ENCODE results near the gene COX8C. TPM values are rescaled to one million over a fixed set of nuclear protein-coding genes. Genes with fewer than 3 reads are reported as not detected.

Gene COX8C
- total and polyA plus RNA-seq, 2 experiments from 2014 or later: 0.73 TPM; not detected in 1

DNA sequence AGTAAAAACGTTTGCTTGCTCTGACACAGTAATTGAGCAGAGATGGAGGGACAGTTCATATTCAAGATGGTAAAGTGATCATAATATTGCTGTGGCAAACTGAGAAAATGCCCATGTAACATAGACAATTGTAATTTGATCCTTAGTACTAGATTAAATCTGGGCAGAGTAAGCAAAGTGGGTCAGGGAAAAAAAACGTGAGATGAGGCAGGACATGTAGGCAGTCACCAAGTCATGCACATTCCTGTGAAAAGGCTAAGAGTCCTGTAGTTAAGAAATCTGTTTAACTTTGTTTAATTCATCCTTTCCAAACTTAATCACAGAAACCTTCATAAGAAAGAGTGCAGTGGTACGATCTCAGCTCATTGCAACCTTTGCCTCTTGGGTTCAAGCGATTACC lies 30.3 kb upstream of the COX8C start:
- no peak for ATAC-seq
- Histone ChIP-seq H4K20me1 (replicated peaks; ENCODE audit: insufficient read depth) (peaks cover 19% of the 10 kb centered on the region), H3K79me2 (replicated peaks; ENCODE audit: insufficient read depth) (peaks cover 100% of the 10 kb centered on the region), H3K9me2 (ENCODE audit: insufficient read depth) (no peaks in the 10 kb centered on the region), H3K4me2 (no peak overlapping the region), H3K27me3 (ENCODE audit: insufficient read depth) (no peaks in the 10 kb centered on the region), H3K27ac (ENCODE audit: low read depth) (no peak overlapping the region), H2AFZ (no peak overlapping the region), H3K36me3 (ENCODE audit: insufficient read depth) (no peaks in the 10 kb centered on the region; the same call in 1 of the 2 replicates), H3K4me1 (ENCODE audit: insufficient read depth) (peaks cover 24% of the 10 kb centered on the region), H3F3A (replicated peaks; ENCODE audit: low read depth) (no peaks in the 10 kb centered on the region), H3K4me3 (no peak overlapping the region)
- Mint-ChIP-seq H3K9me3 (no peaks in the 10 kb centered on the region), H3K27me3 (ENCODE audit: insufficient read depth, low read depth, poor library complexity) (peaks cover 4% of the 10 kb centered on the region), H3K4me3 (no peak overlapping the region), H3K27ac (0 out of 2 replicates have a peak overlapping the region, but pooled peaks have one; percentile 7), H3K36me3 (ENCODE audit: low read depth) (peaks cover 4% of the 10 kb centered on the region; the same call in 2 of the 3 replicates), H3K4me1 (peaks cover 30% of the 10 kb centered on the region)
- no peak for DNase-seq (ENCODE audit: low spot score)
- no peak for TF ChIP-seq EZH2 (IDR thresholded peaks at IDR 0.05; ENCODE audit: low read depth, unreplicated experiment)
- TF ChIP-seq, protein P1, sequence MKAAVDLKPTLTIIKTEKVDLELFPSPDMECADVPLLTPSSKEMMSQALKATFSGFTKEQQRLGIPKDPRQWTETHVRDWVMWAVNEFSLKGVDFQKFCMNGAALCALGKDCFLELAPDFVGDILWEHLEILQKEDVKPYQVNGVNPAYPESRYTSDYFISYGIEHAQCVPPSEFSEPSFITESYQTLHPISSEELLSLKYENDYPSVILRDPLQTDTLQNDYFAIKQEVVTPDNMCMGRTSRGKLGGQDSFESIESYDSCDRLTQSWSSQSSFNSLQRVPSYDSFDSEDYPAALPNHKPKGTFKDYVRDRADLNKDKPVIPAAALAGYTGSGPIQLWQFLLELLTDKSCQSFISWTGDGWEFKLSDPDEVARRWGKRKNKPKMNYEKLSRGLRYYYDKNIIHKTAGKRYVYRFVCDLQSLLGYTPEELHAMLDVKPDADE (IDR thresholded peaks at IDR 0.05): no peak
- TF ChIP-seq ZNF114 (CRISPR knock-in tag; IDR thresholded peaks at IDR 0.05): no peak
- TF ChIP-seq, protein P2, sequence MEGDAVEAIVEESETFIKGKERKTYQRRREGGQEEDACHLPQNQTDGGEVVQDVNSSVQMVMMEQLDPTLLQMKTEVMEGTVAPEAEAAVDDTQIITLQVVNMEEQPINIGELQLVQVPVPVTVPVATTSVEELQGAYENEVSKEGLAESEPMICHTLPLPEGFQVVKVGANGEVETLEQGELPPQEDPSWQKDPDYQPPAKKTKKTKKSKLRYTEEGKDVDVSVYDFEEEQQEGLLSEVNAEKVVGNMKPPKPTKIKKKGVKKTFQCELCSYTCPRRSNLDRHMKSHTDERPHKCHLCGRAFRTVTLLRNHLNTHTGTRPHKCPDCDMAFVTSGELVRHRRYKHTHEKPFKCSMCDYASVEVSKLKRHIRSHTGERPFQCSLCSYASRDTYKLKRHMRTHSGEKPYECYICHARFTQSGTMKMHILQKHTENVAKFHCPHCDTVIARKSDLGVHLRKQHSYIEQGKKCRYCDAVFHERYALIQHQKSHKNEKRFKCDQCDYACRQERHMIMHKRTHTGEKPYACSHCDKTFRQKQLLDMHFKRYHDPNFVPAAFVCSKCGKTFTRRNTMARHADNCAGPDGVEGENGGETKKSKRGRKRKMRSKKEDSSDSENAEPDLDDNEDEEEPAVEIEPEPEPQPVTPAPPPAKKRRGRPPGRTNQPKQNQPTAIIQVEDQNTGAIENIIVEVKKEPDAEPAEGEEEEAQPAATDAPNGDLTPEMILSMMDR (conservative IDR thresholded peaks at IDR 0.05; ENCODE audit: low read depth in 2 of 2): no peak
- TF ChIP-seq EZH2phosphoT487 (IDR thresholded peaks at IDR 0.05; ENCODE audit: unreplicated experiment): no peak
- TF ChIP-seq JUNB (IDR thresholded peaks at IDR 0.05; ENCODE audit: unreplicated experiment): no peak
- TF ChIP-seq CREB1 (CRISPR knock-in tag; IDR thresholded peaks at IDR 0.05; ENCODE audit: low read depth): no peak

DNA sequence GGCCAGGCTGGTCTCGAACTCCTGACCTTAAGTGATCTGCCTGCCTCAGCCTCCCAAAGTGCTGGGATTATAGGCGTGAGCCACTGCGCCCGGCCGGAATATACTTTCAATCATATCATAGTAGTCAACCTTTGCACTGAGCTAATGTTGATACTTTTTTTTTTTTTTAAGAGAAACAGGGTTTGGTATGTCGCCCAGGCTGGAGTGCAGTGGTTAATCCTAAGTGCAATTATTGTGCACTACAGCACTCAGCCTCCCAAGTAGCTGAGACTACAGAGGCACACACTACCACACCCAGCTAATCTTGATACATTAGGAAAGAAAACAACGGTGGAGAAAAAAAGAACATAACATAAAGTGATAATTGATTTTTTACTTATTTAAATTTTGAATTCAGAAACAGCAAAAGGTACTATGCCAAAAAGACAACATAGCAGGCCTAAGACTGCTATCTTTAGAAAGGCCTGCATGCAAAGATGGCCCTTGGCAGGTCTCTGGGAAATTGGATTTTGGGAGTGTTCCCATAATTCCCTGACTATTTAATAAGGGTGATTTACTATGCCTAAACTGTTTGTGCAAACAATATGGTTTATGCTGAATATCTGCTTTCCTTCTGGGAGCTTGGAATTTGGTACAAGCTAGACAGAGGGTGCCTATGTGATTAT lies 29.6 kb upstream of the COX8C start:
- H3F3A ChIP-seq (replicated peaks; ENCODE audit: low read depth): no peaks in the 10 kb centered on the region
- H3K27ac ChIP-seq (ENCODE audit: low read depth): no peak overlapping the region
- no peak overlapping the region for H3K4me3 Mint-ChIP-seq
- H3K4me1 ChIP-seq (ENCODE audit: insufficient read depth): peaks cover 24% of the 10 kb centered on the region
- no peaks in the 10 kb centered on the region for H3K27me3 ChIP-seq (ENCODE audit: insufficient read depth)
- H3K9me3 Mint-ChIP-seq: no peaks in the 10 kb centered on the region
- no peak overlapping the region for H3K4me2 ChIP-seq
- H3K27ac Mint-ChIP-seq: peak overlapping the region; percentile 89
- peaks cover 21% of the 10 kb centered on the region for H4K20me1 ChIP-seq (replicated peaks; ENCODE audit: insufficient read depth)
- no peak overlapping the region for H2AFZ ChIP-seq
- peaks cover 4% of the 10 kb centered on the region for H3K27me3 Mint-ChIP-seq (ENCODE audit: insufficient read depth, low read depth, poor library complexity)
- H3K9me2 ChIP-seq (ENCODE audit: insufficient read depth): no peaks in the 10 kb centered on the region
- no peaks in the 10 kb centered on the region; the same call in 1 of the 2 replicates for H3K36me3 ChIP-seq (ENCODE audit: insufficient read depth)
- H3K4me3 ChIP-seq: no peak overlapping the region
- no peak for DNase-seq (ENCODE audit: low spot score)
- TF ChIP-seq NANOG (IDR thresholded peaks at IDR 0.05; ENCODE audit: borderline replicate concordance): no peak
- ATAC-seq: no peak
- H3K36me3 Mint-ChIP-seq (ENCODE audit: low read depth): peaks cover 4% of the 10 kb centered on the region; the same call in 2 of the 3 replicates
- peaks cover 30% of the 10 kb centered on the region for H3K4me1 Mint-ChIP-seq
- H3K79me2 ChIP-seq (replicated peaks; ENCODE audit: insufficient read depth): peaks cover 100% of the 10 kb centered on the region

All from GM23338 (cell line).